Omental fat pad (tissue), 4 donors: ENCODE measurements around the gene SORD. TPM values are rescaled to one million over a fixed set of nuclear protein-coding genes. Genes with fewer than 3 reads are reported as not detected.
"Not testable (repeated sequence)": the region's sequence is repeated elsewhere in the genome, so short reads cannot be mapped to it uniquely, and the experiment has no call there.

Experiments used
- ATAC-seq: fragments of 150-250 bp; one replicate; pipeline ENCODE4 v1.9.1; 2016; ENCODE audit warnings: mild to moderate bottlenecking, moderate library complexity; ENCODE audit not compliant: low FRiP score
- DNase-seq: peaks from one replicate; pipeline ENCODE4 v3.0.0-alpha.2; 2019; ENCODE audit warnings: low spot score
- total RNA-seq, 4 donors: library from RNA; depleted of rRNA; stranded (reverse); fragments of >200 nt; gene quantifications; one replicate each; pipeline ENCODE4 v1.1.0, GENCODE V29; 2016
- TF ChIP-seq, protein P1 (sequence below), 3 donors: fragments of 450-650 bp; IDR thresholded peaks; one replicate each; pipeline ENCODE4 v1.5.1; 2016 to 2017; ENCODE audit warnings: antibody characterized with exemption in 3 of 3, mild to moderate bottlenecking in 3 of 3, moderate library complexity in 2 of 3

SORD gene
- 10 to 100 TPM in 1 of 4 donors, 1 to 10 TPM in 3; 4.9 to 12.2 (median 6.7) TPM for total RNA-seq

DNA sequence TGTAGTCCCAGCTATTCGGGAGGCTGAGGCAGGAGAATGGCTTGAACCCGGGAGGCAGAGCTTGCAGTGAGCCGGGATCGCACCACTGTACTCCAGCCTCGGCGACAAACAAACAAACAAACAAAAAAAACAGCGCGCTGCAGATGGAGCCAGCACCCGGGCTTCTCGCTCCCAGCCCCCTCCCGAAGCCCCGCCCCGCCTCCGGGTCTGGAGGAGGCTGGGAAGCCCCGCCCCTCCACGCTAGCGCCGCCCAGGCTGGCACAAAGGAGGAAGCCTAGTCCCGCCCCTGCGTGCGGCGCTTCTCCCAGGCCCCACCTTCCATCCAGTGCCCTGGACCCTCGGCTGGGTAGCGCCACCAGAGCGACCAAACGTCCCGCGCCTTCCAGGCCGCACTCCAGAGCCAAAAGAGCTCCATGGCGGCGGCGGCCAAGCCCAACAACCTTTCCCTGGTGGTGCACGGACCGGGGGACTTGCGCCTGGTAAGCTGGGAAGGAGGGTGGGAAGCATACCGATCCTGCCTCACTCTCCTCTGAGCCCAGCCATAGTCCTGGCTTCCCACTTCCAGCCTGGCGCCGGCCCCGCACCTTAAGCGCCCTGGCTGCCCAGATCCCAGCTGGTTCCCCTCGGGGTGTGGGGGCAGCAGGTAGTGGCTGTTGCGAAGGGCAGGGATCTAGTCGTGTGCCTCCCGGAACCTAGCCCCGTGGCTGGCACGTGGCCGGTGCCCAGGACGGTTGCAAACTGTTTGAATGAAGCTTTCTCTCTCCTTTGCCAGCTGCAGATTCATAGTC lies at the start of gene SORD:
Gene SORD, plus strand, starts transcription at position 325 of the 788 bp plus-strand sequence. Its CDS starts 89 bp downstream, at position 414.
- ATAC-seq = peak; percentile 100
- TF ChIP-seq, protein P1, sequence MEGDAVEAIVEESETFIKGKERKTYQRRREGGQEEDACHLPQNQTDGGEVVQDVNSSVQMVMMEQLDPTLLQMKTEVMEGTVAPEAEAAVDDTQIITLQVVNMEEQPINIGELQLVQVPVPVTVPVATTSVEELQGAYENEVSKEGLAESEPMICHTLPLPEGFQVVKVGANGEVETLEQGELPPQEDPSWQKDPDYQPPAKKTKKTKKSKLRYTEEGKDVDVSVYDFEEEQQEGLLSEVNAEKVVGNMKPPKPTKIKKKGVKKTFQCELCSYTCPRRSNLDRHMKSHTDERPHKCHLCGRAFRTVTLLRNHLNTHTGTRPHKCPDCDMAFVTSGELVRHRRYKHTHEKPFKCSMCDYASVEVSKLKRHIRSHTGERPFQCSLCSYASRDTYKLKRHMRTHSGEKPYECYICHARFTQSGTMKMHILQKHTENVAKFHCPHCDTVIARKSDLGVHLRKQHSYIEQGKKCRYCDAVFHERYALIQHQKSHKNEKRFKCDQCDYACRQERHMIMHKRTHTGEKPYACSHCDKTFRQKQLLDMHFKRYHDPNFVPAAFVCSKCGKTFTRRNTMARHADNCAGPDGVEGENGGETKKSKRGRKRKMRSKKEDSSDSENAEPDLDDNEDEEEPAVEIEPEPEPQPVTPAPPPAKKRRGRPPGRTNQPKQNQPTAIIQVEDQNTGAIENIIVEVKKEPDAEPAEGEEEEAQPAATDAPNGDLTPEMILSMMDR (IDR thresholded peaks at IDR 0.05) = no peak
- DNase-seq = peak; percentile 82

DNA sequence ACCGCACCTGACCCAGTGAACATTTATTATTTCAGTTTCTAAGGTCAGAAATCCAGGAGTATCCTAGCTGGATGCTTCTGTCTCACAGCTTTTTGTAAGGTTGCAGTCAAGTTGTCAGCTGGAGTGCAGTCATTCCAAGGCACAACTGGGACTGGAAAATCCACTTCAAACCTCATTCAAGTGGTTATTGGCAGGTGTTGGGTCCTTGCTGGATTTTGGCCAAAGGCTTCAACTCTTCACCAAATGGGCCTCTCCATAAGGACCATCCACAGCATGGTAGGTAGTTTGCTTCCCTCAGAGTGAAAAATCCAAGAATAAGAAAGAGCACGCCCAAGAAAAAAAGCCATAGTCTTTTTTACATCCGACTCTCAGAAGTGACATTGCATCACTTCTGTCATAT lies 46.8 kb upstream of the SORD start:
- not testable (repeated sequence) for ATAC-seq, DNase-seq

DNA sequence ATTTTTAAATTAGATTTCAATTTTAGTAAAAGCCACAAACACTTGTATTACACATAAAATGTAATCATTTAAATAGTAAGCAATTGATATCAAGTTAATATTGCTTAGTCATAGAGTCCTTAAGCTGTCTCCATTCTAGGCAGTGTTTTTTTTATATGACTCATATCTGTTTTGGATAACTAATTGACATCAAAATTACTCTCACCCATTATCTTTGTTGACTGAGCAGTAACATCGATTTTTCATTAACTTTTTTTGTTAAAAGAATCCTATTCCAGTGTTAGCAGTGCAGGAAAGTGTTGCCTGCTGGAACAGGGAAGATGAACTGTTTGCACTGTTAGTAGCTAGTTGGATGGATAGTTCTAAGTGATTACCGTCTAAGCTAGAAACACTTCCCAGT lies 45.2 kb upstream of the SORD start:
- ATAC-seq, DNase-seq: not testable (repeated sequence)

DNA sequence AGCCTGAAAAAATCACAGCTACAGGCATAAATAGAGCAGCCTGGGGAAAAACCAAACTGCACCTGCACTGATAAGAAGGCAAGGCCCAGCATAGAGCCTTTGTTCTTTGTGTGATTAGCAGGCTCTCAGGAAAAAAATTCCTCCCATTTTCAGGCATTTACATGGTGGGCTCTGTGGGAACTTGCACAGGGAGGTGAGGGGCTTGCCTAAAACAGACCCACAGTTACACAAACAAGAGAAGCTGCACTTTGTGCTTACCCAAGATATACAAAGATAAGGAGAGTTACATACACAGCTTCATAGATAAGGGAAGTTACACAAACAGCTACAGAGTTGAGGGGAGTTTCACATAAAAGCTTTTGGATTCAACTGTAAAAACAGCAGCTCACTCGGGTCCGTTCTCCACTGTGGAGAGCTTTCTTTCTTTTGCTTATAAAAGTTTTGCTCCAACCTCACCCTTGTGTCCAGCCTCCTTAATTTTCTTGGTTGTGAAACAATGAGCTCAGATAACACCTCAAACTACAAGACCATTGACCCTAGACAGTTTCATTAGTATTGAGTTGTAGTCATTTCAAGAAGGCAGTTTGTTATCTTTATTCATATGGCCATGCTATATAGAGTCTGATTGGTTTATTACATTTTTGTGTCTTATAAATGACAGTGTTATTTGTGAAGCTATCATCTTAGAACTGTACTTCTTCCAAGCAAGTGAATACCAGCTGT lies 43.2 kb upstream of the SORD start:
- not testable (repeated sequence) for DNase-seq, ATAC-seq

DNA sequence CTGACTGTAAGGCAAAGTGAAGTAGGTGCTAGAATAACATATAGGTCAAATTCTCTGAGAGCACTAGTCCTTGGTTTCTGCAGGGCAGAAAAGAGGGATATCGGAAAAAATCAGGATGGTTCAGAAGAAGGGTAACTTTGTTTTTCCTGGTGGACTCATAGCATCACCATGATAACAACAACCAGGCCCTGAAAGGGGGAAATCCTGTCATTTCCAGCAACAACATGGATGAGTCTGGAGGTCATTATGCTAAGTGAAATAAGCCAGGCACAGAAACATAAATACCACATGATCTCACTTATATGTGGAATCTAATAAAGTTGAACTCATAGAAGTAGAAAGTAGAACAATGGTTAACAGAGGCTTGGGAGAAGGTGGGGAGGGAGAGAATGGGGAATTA lies 38.9 kb upstream of the SORD start:
- not testable (repeated sequence) for ATAC-seq, DNase-seq

DNA sequence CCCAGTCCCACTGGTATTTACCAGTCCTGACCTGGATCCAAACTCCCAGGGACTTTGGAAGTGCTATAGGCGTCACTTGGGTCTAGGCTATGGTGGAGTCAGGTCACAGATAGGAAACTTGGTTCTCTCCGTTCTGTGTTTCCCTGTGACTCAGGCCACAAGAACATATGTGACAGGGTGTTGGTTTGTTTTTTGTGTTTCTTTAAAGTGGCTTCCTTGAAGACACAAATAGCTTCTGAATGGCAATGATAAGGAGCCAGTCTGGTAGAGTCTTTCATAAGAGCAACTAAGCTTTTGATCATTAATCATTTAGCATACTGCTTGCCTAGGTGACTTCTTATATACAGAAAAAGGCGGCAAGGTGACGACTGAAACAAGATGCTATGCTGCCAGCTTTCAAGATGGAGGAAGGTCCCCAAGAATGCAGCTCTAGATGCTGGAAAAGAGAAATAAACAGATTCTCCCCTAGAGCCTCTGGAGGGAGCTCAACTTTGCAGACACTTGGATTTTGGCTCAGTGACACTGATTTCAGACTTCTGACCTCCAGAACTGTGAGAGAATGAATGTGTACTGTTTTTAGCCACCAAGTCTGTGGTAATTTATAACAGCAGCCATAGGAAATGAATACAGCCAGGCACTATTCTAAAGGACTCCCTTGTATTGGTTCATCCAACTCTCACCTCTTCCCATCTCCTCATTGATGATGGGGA lies 36.5 kb upstream of the SORD start:
- DNase-seq, ATAC-seq: not testable (repeated sequence)

DNA sequence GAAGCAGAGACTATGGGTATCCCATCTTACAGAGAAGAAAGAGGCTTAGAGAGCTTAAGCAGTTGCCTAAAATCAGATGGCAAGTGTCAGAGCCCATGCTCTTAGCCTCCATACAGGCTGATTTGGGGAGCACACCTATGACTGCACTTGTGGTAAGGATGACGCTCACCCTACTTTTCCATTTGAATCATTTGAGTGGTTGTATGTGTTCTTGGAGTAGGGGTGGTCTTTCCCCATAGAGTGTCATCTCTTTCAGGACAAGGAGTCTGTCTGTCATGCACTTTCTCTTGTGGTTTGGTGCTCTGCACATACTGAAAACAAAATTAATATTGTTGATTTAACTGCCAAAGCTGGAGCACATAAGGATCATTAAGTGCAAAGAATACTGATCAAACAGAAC lies 35.3 kb upstream of the SORD start:
- ATAC-seq, DNase-seq: not testable (repeated sequence)

DNA sequence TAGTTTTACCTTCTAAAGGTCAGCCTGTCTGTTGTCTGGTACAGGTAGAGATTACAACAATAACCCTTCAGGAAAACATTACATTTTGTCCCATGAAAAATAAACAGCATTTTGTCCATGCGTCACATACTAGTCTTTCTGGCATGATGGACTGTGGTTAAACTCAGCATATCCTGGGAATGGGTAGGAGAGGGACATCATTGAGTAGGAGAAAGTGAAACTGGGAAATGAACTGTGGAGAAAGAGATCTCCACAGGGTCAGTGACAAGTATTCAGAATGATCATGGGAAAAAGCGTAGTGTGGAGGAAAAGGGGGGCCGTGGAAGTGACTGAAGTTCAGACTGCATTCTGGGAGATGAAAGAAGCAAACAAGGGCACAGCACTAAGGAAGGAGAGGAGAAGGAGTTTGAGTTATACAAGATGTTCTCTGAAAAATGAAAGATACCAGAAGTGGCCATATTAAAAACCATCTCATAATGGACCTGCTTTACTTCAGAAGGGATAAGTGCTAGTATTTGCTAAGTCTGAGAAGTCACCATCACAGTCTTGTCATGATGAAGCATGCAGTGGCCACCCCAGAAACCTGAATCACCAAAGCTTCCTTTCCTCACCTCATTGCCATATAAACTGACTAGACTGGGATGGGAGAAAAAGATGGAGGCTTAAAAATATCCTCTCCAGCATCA lies 34.7 kb upstream of the SORD start:
- not testable (repeated sequence) for DNase-seq, ATAC-seq

DNA sequence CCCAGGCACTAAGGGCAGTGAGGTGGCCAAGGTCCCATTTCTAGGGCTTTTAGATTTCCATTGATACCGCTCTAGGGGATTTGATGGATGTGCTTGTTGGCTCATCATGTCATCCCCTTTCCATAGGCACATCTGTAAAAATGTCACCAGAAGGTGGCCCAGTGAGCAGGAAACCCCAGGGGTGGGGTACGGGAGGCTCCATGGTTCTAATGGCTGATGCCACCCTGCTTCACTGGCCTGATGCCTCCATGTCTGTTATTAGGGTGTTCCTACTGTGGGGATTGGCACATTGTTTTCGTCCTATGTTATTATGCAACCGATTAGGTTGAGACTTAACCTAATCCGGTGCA lies 34.1 kb upstream of the SORD start:
- not testable (repeated sequence) for DNase-seq, ATAC-seq

DNA sequence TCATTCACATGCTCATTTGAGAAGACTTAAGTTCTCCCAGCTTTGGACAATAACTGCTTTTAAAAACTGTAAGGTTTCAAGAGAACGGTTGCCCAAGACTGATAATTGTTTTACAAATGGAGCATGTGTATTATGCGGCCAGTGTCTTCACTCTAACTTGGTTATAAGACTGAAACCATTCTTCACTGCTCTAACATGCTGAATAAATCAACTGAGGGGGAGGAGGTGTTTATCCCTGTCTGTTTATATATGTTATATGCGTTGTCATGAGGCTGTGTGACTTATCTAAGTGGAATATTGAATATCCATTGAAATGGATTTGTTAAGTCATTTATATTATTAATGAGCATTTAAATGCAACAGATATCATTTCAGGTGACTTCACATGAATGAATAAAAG lies 25.4 kb upstream of the SORD start:
- DNase-seq, ATAC-seq: not testable (repeated sequence)

DNA sequence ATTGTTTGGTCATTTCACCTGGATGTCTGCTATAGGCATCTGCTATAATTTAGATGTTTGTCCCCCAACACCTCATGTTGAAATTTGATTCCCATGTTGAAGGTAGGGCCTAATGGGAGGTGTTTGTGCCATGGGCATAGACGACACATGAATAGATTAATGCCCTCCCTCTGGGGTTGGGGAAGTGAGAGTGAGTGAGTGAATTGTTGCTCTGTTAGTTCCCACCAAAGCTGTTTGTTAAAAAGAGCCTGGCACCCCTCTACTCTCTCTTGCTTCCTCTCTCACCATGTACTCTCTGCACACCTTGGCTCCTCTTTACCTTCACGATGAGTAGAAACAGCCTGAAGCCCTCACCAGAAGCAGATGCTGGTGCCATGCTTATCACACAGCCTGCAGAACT lies 23.9 kb upstream of the SORD start:
- TF ChIP-seq, protein P1 (IDR thresholded peaks at IDR 0.05) = no peak
- DNase-seq = no peak
- no peak for ATAC-seq

DNA sequence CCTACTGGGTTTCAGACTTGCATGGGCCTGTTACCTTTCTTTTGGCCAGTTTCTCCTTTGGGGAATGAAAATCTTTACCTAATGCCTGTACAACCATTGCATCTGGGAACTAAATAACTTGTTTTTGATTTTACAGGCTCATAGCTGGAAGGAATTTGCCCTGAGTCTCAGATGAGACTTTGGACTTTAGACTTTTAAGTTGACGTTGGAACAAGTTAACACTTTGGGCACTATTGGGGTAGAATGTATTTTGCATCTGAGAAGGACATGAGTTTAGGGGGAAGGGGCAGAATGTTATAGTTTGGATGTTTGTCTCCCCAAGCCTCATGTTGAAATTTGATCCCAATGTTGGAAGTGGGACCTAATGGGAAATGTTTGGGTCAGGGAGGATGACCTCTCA lies 21.8 kb upstream of the SORD start:
- not testable (repeated sequence) for DNase-seq, ATAC-seq

DNA sequence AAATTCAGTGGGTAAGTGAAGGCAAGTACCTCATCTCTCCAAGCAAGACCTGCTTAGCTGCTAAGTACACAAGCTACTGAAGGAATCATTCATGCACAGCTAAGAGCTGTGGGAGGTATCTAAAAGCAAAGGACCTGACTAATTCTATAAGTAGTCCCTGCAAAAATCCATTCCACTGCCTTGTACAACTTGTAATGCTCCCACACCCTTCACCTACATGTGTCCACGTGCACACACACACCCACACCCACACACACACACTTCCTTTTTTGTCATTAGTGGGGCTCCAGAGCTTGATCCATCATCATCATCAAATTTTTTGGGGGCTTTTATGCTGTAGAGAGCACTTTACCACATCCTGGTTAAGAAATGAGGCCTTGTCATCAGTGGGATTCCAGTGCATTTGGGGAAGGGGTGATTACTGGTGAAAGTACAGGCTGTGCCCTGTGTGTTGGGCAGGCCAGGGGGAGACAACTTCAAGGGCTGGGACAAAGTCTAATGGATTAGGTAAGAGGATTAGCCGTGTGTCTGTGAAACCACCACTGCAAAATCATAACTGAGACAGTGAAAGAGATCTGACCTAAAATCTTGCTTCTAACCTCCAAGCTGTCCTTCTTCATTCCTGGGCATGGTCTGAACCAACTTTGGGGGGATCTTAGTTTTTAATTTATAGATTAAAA lies 19.1 kb upstream of the SORD start:
- DNase-seq, ATAC-seq: not testable (repeated sequence)

DNA sequence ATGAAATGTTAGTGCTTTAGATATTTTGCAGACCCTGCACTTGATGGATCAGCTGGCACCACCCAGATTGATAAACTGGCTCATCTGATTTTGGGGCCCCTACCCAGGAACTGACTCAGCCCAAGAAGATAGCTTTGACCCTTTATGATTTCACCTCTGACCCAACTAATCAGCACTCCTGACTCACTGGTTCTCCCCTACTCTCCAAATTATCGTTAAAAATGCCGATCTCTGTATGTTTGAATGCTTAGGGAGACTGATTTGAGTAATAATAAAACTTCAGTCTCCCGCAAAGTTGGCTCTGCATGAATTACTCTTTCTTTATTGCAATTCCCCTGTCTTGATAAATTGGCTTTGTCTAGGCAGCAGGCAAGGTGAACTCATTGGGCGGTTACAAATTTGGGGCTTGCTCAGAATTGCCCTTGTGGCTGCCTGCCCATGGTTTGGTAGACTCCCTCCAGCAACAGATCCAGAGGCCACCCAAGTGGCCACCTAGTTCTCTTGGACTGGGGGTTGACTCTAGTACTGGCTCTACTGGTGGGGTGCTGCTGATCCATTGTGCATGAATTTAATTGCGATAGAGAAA lies 18.3 kb upstream of the SORD start:
- DNase-seq, ATAC-seq: not testable (repeated sequence)
